Left renal cortex interstitium (tissue), 4 donors: ENCODE results near the gene TBC1D8. TPM values are rescaled to one million over a fixed set of nuclear protein-coding genes. Genes with fewer than 3 reads are reported as not detected.

Source experiments
- DNase-seq, 4 donors: peaks; one replicate each; pipeline ENCODE4 v3.0.0-alpha.2; 2013; ENCODE audit warnings: low read depth in 4 of 4, low spot score in 2 of 4, missing footprints in 1 of 4
- polyA plus RNA-seq, 4 donors: library from polyadenylated mRNA; unstranded; fragments of 120-200 nt; gene quantifications; one replicate each; pipeline ENCODE4 v1.2.1, GENCODE V29; 2013; ENCODE audit not compliant: insufficient read length in 4 of 4

Gene TBC1D8
- polyA plus RNA-seq, 4 donors: 24.9 to 44.6 (median 35.5) TPM

- no peak for DNase-seq
Measured at GRCh38 chr2:101037161-101037755, 113.9 kb downstream of the TBC1D8 start.

GRCh38 chr2:101036562-101036961 is 114.6 kb downstream of the TBC1D8 start:
- DNase-seq: no peak

GRCh38 chr2:101032084-101032776 is 119.0 kb downstream of the TBC1D8 start:
- DNase-seq: no peak

GRCh38 chr2:101030866-101031554 is 120.2 kb downstream of the TBC1D8 start:
- no peak for DNase-seq

- no peak for DNase-seq
Measured at GRCh38 chr2:101027852-101028251, 123.3 kb downstream of the TBC1D8 start.

GRCh38 chr2:101026923-101027469 is 124.2 kb downstream of the TBC1D8 start:
- DNase-seq: no peak

GRCh38 chr2:101026253-101026701 is 124.9 kb downstream of the TBC1D8 start:
- no peak for DNase-seq

- DNase-seq: no peak
Measured at GRCh38 chr2:101025561-101025960, 125.6 kb downstream of the TBC1D8 start.

GRCh38 chr2:101023327-101024107 is 127.7 kb downstream of the TBC1D8 start:
- DNase-seq: no peak

- no peak for DNase-seq
Measured at GRCh38 chr2:101022221-101022620, 129.0 kb downstream of the TBC1D8 start.

- DNase-seq: no peak
Measured at GRCh38 chr2:101018934-101019333, 132.2 kb downstream of the TBC1D8 start.

- DNase-seq: no peak
Measured at GRCh38 chr2:101017371-101017770, 133.8 kb downstream of the TBC1D8 start.

GRCh38 chr2:101014264-101014857 is 136.8 kb downstream of the TBC1D8 start:
- no peak for DNase-seq

- no peak for DNase-seq
Measured at GRCh38 chr2:101012706-101013181, 138.4 kb downstream of the TBC1D8 start.

- no peak for DNase-seq
Measured at GRCh38 chr2:101012054-101012705, 139.0 kb downstream of the TBC1D8 start.

- DNase-seq: no peak
Measured at GRCh38 chr2:101011152-101011551, 140.0 kb downstream of the TBC1D8 start.

- DNase-seq: no peak
Measured at GRCh38 chr2:101007415-101008345, 143.5 kb downstream of the TBC1D8 start.

GRCh38 chr2:101006065-101006715 is 145.0 kb downstream of the TBC1D8 start:
- DNase-seq: no peak
